GM12873 (cell line): ENCODE measurements around the gene TESK1.

Source experiments
- CTCF ChIP-seq: IDR thresholded peaks from 2 replicates; pipeline ENCODE4 v1.5.1; 2012; ENCODE audit warnings: low read depth, mild to moderate bottlenecking, moderate library complexity, low read length, control low read depth; ENCODE audit not compliant: insufficient read depth; ENCODE audit errors: missing control alignments

The TESK1 gene

GRCh38 chr9:35598866-35599590 is 6.0 kb upstream of the TESK1 start:
- no peak for TF ChIP-seq CTCF

GRCh38 chr9:35599763-35600604 is 5.1 kb upstream of the TESK1 start:
- TF ChIP-seq CTCF = peak; percentile 42

- TF ChIP-seq CTCF = no peak
Observed at GRCh38 chr9:35603506-35603985, 1.5 kb upstream of the TESK1 start.

- TF ChIP-seq CTCF = peak; percentile 85
Observed at GRCh38 chr9:35603986-35604577, 980 bp upstream of the TESK1 start.

- TF ChIP-seq CTCF = no peak
Observed at GRCh38 chr9:35605351-35606137, 482 bp downstream of the TESK1 start.

- no peak for TF ChIP-seq CTCF
Observed at GRCh38 chr9:35606138-35606504, 1.1 kb downstream of the TESK1 start.
